B cell (primary cell): ENCODE data around the gene TRHDE. TPM values are rescaled to one million over a fixed set of nuclear protein-coding genes. Genes with fewer than 3 reads are reported as not detected.

ENCODE experiments used
- ATAC-seq: fragments of 200-7000 bp; cut with Tn5 transposase; one replicate; pipeline ENCODE4 v1.10.0; 2021; ENCODE audit warnings: low read depth, mild to moderate bottlenecking, moderate number of reproducible peaks, moderate library complexity
- CTCF ChIA-PET: fragments of 350-600 bp; sonication (Branson Sonifier 250); formaldehyde crosslinking; loops from one replicate; lab custom pipeline; 2021; ENCODE audit warnings: antibody characterized with exemption, inconsistent platforms; lab: Charles Lee
- POLR2A ChIA-PET: fragments of 350-600 bp; sonication (Branson Sonifier 250); formaldehyde crosslinking; loops from one replicate; lab custom pipeline; 2021; ENCODE audit warnings: antibody characterized with exemption; lab: Charles Lee
- DNase-seq: peaks from one replicate; pipeline ENCODE4 v3.0.0; 2013
- H2AFZ ChIP-seq: 2 replicates; pipeline ENCODE4 v1.6.1; 2012; ENCODE audit warnings: mild to moderate bottlenecking, low read depth, low read length; ENCODE audit not compliant: insufficient read depth, poor library complexity, severe bottlenecking
- H3K27ac ChIP-seq, 2 donors: 1 replicate in 1 of 2; 2 replicates in 1 of 2; pipeline ENCODE4 v1.5.1; 2012 to 2013; ENCODE audit warnings: low read length in 2 of 2, mild to moderate bottlenecking in 2 of 2, moderate library complexity in 1 of 2
- H3K27me3 ChIP-seq, 4 experiments: fragments of 200-600 bp in 1 of 4; sonication (generic) in 1 of 4; replicated peaks in 1 of 4; 1 replicate in 2 of 4; 2 replicates in 2 of 4; pipeline versions ENCODE4 v1.6.1 to v1.7.0; 2013 to 2016; ENCODE audit warnings: low read length in 3 of 4, mild to moderate bottlenecking in 2 of 4, mixed read lengths in 1 of 4, moderate library complexity in 1 of 4; ENCODE audit not compliant: insufficient read depth in 4 of 4, control insufficient read depth in 3 of 4; ENCODE audit errors: control extremely low read depth in 1 of 4
- H3K36me3 ChIP-seq, 2 experiments: replicated peaks in 1 of 2; 1 replicate in 1 of 2; 2 replicates in 1 of 2; pipeline versions ENCODE4 v1.6.1 to v1.7.1; 2013; ENCODE audit warnings: low read length in 1 of 2; ENCODE audit not compliant: insufficient read depth in 2 of 2, control insufficient read depth in 1 of 2; ENCODE audit errors: control extremely low read depth in 1 of 2, extremely low read depth in 1 of 2
- H3K4me1 ChIP-seq, 2 donors: fragments of 200-600 bp in 1 of 2; sonication (generic) in 1 of 2; 1 replicate in 1 of 2; 2 replicates in 1 of 2; pipeline versions ENCODE4 v1.5.1 to v1.6.1; 2013 to 2017; ENCODE audit warnings: low read length in 2 of 2; ENCODE audit not compliant: control insufficient read depth in 2 of 2, insufficient read depth in 2 of 2
- H3K4me2 ChIP-seq: replicated peaks from 2 replicates; pipeline ENCODE3; 2012; ENCODE audit warnings: mild to moderate bottlenecking, low read depth, low read length; ENCODE audit not compliant: poor library complexity, severe bottlenecking
- H3K4me3 ChIP-seq, 5 experiments: fragments of 200-600 bp in 1 of 5; sonication (generic) in 1 of 5; 1 replicate in 3 of 5; 2 replicates in 2 of 5; pipeline versions ENCODE4 v1.5.1 to v1.7.0; 2011 to 2016; ENCODE audit warnings: low read length in 4 of 5, mild to moderate bottlenecking in 4 of 5, low read depth in 2 of 5, control low read depth in 1 of 5, moderate library complexity in 1 of 5; ENCODE audit not compliant: insufficient read depth in 1 of 5; ENCODE audit errors: control extremely low read depth in 1 of 5, extremely low read depth in 1 of 5
- H3K79me2 ChIP-seq: fragments of 200-600 bp; sonication (generic); one replicate; pipeline ENCODE4 v1.6.0; 2016; ENCODE audit warnings: low read length; ENCODE audit not compliant: control insufficient read depth, insufficient read depth
- H3K9ac ChIP-seq: fragments of 200-600 bp; sonication (generic); 2 replicates; pipeline ENCODE4 v1.6.1; 2017; ENCODE audit warnings: mild to moderate bottlenecking, low read length, moderate library complexity
- H3K9me3 ChIP-seq, 3 donors: one replicate each; pipeline versions ENCODE4 v1.6.1 to v1.7.1; 2013; ENCODE audit warnings: low read length in 2 of 3; ENCODE audit not compliant: control insufficient read depth in 2 of 3, insufficient read depth in 1 of 3; ENCODE audit errors: control extremely low read depth in 1 of 3
- H4K20me1 ChIP-seq: 2 replicates; pipeline ENCODE4 v1.6.0; 2012; ENCODE audit warnings: mild to moderate bottlenecking, low read length; ENCODE audit not compliant: insufficient read depth, control insufficient read depth, poor library complexity, severe bottlenecking
- H3K27ac Mint-ChIP-seq: one replicate; pipeline ENCODE4 v1.8.0; 2021; ENCODE audit warnings: mixed read lengths
- H3K27me3 Mint-ChIP-seq: one replicate; pipeline ENCODE4 v1.8.0; 2021; ENCODE audit warnings: mixed read lengths
- H3K4me1 Mint-ChIP-seq: one replicate; pipeline ENCODE4 v1.8.0; 2021; ENCODE audit warnings: mixed read lengths
- H3K4me3 Mint-ChIP-seq: one replicate; pipeline ENCODE4 v1.8.0; 2021; ENCODE audit warnings: mixed read lengths
- H3K9me3 Mint-ChIP-seq: one replicate; pipeline ENCODE4 v1.8.0; 2022; ENCODE audit warnings: mixed read lengths; ENCODE audit not compliant: insufficient read depth
- EZH2 ChIP-seq: IDR thresholded peaks from 2 replicates; pipeline ENCODE4 v1.6.1; 2012; ENCODE audit warnings: borderline replicate concordance, low read depth, mild to moderate bottlenecking, moderate library complexity, low read length; ENCODE audit not compliant: insufficient read depth, poor library complexity, severe bottlenecking
- WGBS: methylation state at CpG from one replicate; pipeline ENCODE4 v1.1.5; 2013; ENCODE audit warnings: missing lambda C conversion rate; ENCODE audit not compliant: insufficient coverage; 5-methylcytosine and 5-hydroxymethylcytosine counted together
- intact Hi-C: fragments of 100-400 bp; cut with micrococcal nuclease; formaldehyde crosslinking; loops from one replicate; pipeline ENCODE4 v1.10.0; 2022
- polyA plus RNA-seq: library from polyadenylated mRNA; depleted of rRNA; stranded (reverse); fragments of >200 nt; gene quantifications from 2 replicates; pipeline ENCODE4 v1.2.3, GENCODE V29; 2012
- total RNA-seq, 2 donors: library from RNA; stranded (reverse); fragments of 120-200 nt in 1 of 2; gene quantifications; 1 replicate in 1 of 2; 2 replicates in 1 of 2; pipeline versions ENCODE4 v1.2.3 to v1.2.4, GENCODE V29; 2013 to 2022
- TF ChIP-seq, protein P1 (sequence below): fragments of 200-600 bp; IDR thresholded peaks from one replicate; pipeline ENCODE4 v1.8.0; 2022; ENCODE audit warnings: antibody characterized with exemption, mild to moderate bottlenecking

TRHDE gene
- total and polyA plus RNA-seq, 2 donors (not counting 1 experiment from before 2014, with no cell fraction given) = not detected

GRCh38 chr12:72493407-72493806, 221.2 kb downstream of the TRHDE start:
- no peak overlapping the region for H3K27ac ChIP-seq
- H3K4me1 ChIP-seq = no peaks in the 10 kb centered on the region
- WGBS = 90% methylated on average over 1 of the region's 1 CpG
- ChIA-PET POLR2A (no interaction called here), CTCF (no interaction called here)
- no peaks in the 10 kb centered on the region for H3K9me3 Mint-ChIP-seq
- no peaks in the 10 kb centered on the region for H3K79me2 ChIP-seq
- H3K27ac Mint-ChIP-seq = no peak overlapping the region
- H4K20me1 ChIP-seq = no peaks in the 10 kb centered on the region
- H3K4me3 ChIP-seq = no peak overlapping the region
- no peaks in the 10 kb centered on the region for H3K27me3 ChIP-seq
- H3K9me3 ChIP-seq = no peaks in the 10 kb centered on the region
- DNase-seq (no peak), ATAC-seq (no peak)
- no peak overlapping the region for H3K4me2 ChIP-seq
- no peak overlapping the region for H3K9ac ChIP-seq
- no peak overlapping the region for H3K4me3 Mint-ChIP-seq
- H2AFZ ChIP-seq = no peak overlapping the region
- H3K27me3 Mint-ChIP-seq = no peaks in the 10 kb centered on the region
- H3K4me1 Mint-ChIP-seq = no peaks in the 10 kb centered on the region
- H3K36me3 ChIP-seq = no peaks in the 10 kb centered on the region
- intact Hi-C loops = no loop called here
- TF ChIP-seq EZH2 = no peak

DNA sequence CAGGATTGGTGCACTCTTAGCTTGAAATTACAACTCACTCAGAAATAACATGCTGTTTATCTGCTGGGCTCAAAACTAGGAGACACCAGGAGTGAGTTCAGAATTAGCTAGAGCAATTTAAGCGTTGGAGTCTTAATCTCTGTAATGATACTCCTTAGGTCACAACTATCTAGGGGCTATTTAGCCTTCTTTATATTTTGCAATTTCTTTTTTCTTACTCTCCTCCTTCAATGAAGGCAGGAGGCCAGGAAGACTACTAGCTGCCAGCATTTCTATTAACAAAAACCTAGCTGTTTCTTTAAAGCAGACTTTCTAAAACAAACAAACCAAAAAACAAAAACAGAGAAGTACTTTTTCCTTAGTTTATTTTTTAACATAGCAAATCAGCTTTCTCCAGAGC, 226.2 kb downstream of the TRHDE start:
- H3K4me1 ChIP-seq = no peaks in the 10 kb centered on the region
- H3K9ac ChIP-seq = no peak overlapping the region
- ChIA-PET CTCF (no interaction called here), POLR2A (no interaction called here)
- no peak overlapping the region for H2AFZ ChIP-seq
- H3K4me1 Mint-ChIP-seq = no peaks in the 10 kb centered on the region
- intact Hi-C loops = no loop called here
- WGBS = no CpG with 5 or more reads among the region's 1 CpG
- ATAC-seq = no peak
- H3K27me3 ChIP-seq = no peaks in the 10 kb centered on the region
- H3K4me2 ChIP-seq = no peak overlapping the region
- H3K27me3 Mint-ChIP-seq = no peaks in the 10 kb centered on the region
- H3K27ac ChIP-seq = no peak overlapping the region
- H3K9me3 ChIP-seq = peaks cover 0 to 1% (median 0%) of the 10 kb centered on the region in 3 donors
- no peaks in the 10 kb centered on the region for H4K20me1 ChIP-seq
- DNase-seq = no peak
- no peak overlapping the region for H3K4me3 Mint-ChIP-seq
- H3K36me3 ChIP-seq = no peaks in the 10 kb centered on the region
- H3K9me3 Mint-ChIP-seq = no peaks in the 10 kb centered on the region
- no peak overlapping the region for H3K27ac Mint-ChIP-seq
- no peak overlapping the region for H3K4me3 ChIP-seq
- TF ChIP-seq, protein P1, sequence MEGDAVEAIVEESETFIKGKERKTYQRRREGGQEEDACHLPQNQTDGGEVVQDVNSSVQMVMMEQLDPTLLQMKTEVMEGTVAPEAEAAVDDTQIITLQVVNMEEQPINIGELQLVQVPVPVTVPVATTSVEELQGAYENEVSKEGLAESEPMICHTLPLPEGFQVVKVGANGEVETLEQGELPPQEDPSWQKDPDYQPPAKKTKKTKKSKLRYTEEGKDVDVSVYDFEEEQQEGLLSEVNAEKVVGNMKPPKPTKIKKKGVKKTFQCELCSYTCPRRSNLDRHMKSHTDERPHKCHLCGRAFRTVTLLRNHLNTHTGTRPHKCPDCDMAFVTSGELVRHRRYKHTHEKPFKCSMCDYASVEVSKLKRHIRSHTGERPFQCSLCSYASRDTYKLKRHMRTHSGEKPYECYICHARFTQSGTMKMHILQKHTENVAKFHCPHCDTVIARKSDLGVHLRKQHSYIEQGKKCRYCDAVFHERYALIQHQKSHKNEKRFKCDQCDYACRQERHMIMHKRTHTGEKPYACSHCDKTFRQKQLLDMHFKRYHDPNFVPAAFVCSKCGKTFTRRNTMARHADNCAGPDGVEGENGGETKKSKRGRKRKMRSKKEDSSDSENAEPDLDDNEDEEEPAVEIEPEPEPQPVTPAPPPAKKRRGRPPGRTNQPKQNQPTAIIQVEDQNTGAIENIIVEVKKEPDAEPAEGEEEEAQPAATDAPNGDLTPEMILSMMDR = no peak
- TF ChIP-seq EZH2 = no peak
- H3K79me2 ChIP-seq = no peaks in the 10 kb centered on the region
